Esophagus squamous epithelium (tissue), 5 donors: Measurements from ENCODE around the gene TMEM61. TPM values are rescaled to one million over a fixed set of nuclear protein-coding genes. Genes with fewer than 3 reads are reported as not detected.

Experiments
- DNase-seq: peaks from one replicate; lab custom pipeline; 2025; lab: John Stamatoyannopoulos, UW
- H3K27ac ChIP-seq, 4 donors: fragments of 200-600 bp; sonication (generic); one replicate each; pipeline ENCODE4 v1.5.1; 2016 to 2019; ENCODE audit warnings: mild to moderate bottlenecking in 1 of 4
- H3K27me3 ChIP-seq, 4 donors: fragments of 200-600 bp; sonication (generic); 1 replicate in 3 of 4; 2 replicates in 1 of 4; pipeline versions ENCODE4 v1.5.1 to v1.6.0; 2017 to 2021; ENCODE audit warnings: antibody characterized with exemption in 1 of 4
- H3K36me3 ChIP-seq, 3 donors: fragments of 200-600 bp; sonication (generic); one replicate each; pipeline ENCODE4 v1.5.1; 2016 to 2019
- H3K4me1 ChIP-seq, 3 donors: fragments of 200-600 bp; sonication (generic); one replicate each; pipeline ENCODE4 v1.5.1; 2017 to 2019
- H3K4me3 ChIP-seq, 4 donors: fragments of 200-600 bp; sonication (generic); 1 replicate in 3 of 4; 2 replicates in 1 of 4; pipeline ENCODE4 v1.5.1; 2016 to 2019; ENCODE audit warnings: mild to moderate bottlenecking in 2 of 4, moderate library complexity in 1 of 4
- H3K9me3 ChIP-seq, 3 donors: fragments of 200-600 bp; sonication (generic); one replicate each; pipeline ENCODE4 v1.5.1; 2016 to 2019
- POLR2A ChIP-seq, 4 donors: fragments of 450-650 bp; IDR thresholded peaks; one replicate each; pipeline ENCODE4 v1.6.1; 2017; ENCODE audit warnings: antibody characterized with exemption in 4 of 4, mild to moderate bottlenecking in 4 of 4, moderate library complexity in 3 of 4
- WGBS, 2 donors: methylation state at CpG; one replicate each; pipeline ENCODE4 v1.1.5; 2018; 5-methylcytosine and 5-hydroxymethylcytosine counted together
- intact Hi-C: fragments of 100-400 bp; cut with DNase I; formaldehyde crosslinking; loops from one replicate; pipeline ENCODE4 v1.15.0; 2022
- total RNA-seq, 4 donors: library from RNA; depleted of rRNA; stranded (reverse); fragments of >200 nt; gene quantifications; one replicate each; pipeline ENCODE4 v1.1.0, GENCODE V29; 2016
- TF ChIP-seq, protein P1 (sequence below), 6 experiments: fragments of 450-650 bp in 4 of 6; fragments of 200-600 bp in 2 of 6; sonication (generic) in 2 of 6; IDR thresholded peaks; one replicate each; pipeline ENCODE4 v1.5.1; 2016 to 2019; ENCODE audit warnings: antibody characterized with exemption in 6 of 6, mild to moderate bottlenecking in 4 of 6, moderate library complexity in 4 of 6
- donor health status: DM: yes; HTN: yes; CAD: no.

Gene TMEM61
- total RNA-seq, 4 donors from 2014 or later, result 0.95 to 2.3 (median 1.0) TPM; not detected in 1

DNA sequence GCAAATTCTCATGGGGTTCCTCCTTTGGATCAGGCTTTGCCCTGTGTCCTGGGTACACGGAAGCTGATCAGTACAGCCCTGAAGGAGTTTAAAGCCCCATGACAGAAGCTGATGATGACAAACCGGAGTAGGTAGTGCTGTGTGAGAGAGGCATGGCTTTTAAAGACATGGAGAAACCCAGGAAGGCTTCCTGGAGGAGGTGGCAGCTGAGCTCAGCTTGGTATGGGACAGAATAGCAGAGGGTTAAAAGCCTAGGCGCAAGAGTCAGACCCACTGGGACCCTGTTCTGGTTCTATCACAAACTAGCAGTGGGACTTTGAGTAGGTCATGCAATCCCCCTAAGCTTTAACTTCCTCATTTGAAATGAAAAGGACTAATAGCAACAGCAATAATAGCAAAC lies 6.1 kb downstream of the TMEM61 start:
- 76 to 83% methylated on average over 2 of the region's 3 CpGs for WGBS, 2 donors
- Histone ChIP-seq H3K27ac (no peak overlapping the region), H3K4me3 (no peak overlapping the region), H3K4me1 (peaks cover 0 to 4% (median 0%) of the 10 kb centered on the region in 3 donors), H3K36me3 (no peaks in the 10 kb centered on the region), H3K27me3 (peaks cover 0 to 13% (median 0%) of the 10 kb centered on the region in 4 donors), H3K9me3 (no peaks in the 10 kb centered on the region)
- intact Hi-C loops, result no loop called here
- no peak for DNase-seq
- TF ChIP-seq, protein P1, sequence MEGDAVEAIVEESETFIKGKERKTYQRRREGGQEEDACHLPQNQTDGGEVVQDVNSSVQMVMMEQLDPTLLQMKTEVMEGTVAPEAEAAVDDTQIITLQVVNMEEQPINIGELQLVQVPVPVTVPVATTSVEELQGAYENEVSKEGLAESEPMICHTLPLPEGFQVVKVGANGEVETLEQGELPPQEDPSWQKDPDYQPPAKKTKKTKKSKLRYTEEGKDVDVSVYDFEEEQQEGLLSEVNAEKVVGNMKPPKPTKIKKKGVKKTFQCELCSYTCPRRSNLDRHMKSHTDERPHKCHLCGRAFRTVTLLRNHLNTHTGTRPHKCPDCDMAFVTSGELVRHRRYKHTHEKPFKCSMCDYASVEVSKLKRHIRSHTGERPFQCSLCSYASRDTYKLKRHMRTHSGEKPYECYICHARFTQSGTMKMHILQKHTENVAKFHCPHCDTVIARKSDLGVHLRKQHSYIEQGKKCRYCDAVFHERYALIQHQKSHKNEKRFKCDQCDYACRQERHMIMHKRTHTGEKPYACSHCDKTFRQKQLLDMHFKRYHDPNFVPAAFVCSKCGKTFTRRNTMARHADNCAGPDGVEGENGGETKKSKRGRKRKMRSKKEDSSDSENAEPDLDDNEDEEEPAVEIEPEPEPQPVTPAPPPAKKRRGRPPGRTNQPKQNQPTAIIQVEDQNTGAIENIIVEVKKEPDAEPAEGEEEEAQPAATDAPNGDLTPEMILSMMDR (IDR thresholded peaks at IDR 0.05), result no peak
- no peak for TF ChIP-seq POLR2A (IDR thresholded peaks at IDR 0.05)

DNA sequence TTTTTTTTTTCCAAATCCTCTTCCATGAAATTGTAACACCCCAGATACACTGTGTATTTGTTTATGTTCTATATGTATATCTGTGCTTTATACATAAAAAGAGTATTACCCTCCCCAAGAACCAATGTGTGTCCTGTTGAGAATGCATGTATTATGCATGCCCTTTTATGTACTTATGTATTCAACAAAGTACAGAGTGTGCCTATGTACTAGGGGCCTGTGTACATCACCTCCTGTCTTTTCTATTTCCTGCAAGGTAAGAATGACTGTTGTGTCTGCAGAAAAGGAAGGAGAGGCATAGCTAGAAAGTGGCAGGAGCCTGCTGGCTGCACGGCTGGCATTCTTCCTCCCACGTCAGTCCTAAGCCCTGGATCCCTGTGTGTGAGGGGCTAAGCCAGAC lies 7.0 kb downstream of the TMEM61 start:
- Histone ChIP-seq H3K4me1 (no peaks in the 10 kb centered on the region), H3K27me3 (peaks cover 0 to 10% (median 0%) of the 10 kb centered on the region in 4 donors), H3K4me3 (no peak overlapping the region), H3K9me3 (no peaks in the 10 kb centered on the region), H3K27ac (no peak overlapping the region), H3K36me3 (no peaks in the 10 kb centered on the region)
- intact Hi-C loops, result no loop called here
- TF ChIP-seq, protein P1 (IDR thresholded peaks at IDR 0.05), result no peak
- TF ChIP-seq POLR2A (IDR thresholded peaks at IDR 0.05), result no peak
- WGBS, 2 donors, result 54 to 63% methylated on average over 2 of the region's 2 CpGs
- DNase-seq, result no peak

DNA sequence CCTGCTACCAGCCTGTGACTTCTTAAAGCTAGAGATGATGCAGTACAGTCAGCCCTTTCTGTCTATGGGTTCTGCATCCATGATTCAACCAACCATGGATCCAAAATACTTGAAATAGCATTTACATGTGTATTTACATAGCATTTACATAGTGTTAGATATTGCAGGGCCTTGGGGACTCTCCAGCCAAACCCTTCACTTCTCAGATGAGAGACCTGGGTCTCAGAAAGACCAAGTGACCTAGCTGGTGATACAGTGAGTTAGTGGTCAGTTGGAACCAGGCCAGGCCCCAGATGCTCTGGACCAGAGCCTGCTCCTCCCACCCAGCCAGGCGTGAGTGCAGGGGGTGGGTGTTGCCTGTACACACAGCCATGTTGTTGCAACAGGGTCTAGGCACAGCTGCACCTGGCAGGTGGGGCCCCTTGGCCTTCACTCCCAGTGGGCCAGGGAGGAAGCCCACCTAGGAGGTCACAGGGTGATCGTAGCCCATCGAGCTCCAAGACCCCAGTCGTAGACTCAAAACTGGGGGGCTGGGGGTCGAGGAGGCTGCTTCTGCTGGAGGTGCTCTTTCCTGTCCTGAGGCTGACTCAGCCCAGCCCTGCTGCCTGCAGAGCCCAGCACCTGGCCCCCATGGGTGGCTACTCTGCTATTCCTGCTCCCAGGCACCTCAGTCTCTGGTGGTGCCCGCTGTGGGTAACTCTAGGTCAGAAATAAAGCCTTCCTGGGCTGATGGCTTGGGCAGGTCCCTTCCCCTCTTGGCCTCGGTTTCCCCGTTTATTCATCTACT lies 7.7 kb downstream of the TMEM61 start:
- intact Hi-C loops, result no loop called here
- WGBS, 2 donors, result 72 to 73% methylated on average over 3 of the region's 8 CpGs
- Histone ChIP-seq H3K36me3 (no peaks in the 10 kb centered on the region), H3K27me3 (peaks cover 0 to 9% (median 0%) of the 10 kb centered on the region in 4 donors), H3K27ac (no peak overlapping the region), H3K9me3 (no peaks in the 10 kb centered on the region), H3K4me1 (no peaks in the 10 kb centered on the region), H3K4me3 (no peak overlapping the region)
- TF ChIP-seq POLR2A (IDR thresholded peaks at IDR 0.05), result no peak
- TF ChIP-seq, protein P1 (IDR thresholded peaks at IDR 0.05), result no peak
- DNase-seq, result no peak

DNA sequence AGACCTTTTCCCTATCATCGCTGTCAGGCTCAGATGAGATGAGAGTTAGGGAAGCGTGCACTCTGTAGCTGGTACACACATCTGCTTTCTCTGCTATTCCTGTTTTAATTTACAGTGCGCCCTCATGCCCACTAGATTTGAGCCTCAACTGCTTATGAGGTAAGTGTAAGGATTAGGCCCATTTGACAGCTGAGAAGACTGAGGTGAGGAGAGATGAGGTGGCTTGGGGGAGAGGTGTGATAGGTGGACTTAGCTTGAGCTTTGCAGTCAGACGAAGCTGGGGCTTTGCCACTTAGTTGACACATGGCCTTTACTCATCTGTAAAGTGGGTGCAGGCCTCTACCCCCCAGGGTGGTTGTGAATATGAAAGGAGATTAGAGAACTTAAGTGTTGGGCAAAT lies 8.5 kb downstream of the TMEM61 start:
- no peak for TF ChIP-seq POLR2A (IDR thresholded peaks at IDR 0.05)
- TF ChIP-seq, protein P1 (IDR thresholded peaks at IDR 0.05), result no peak
- Histone ChIP-seq H3K4me1 (no peaks in the 10 kb centered on the region), H3K9me3 (no peaks in the 10 kb centered on the region), H3K4me3 (no peak overlapping the region), H3K36me3 (no peaks in the 10 kb centered on the region), H3K27me3 (peaks cover 0 to 5% (median 0%) of the 10 kb centered on the region in 4 donors), H3K27ac (peak overlapping the region in 1 of 4 donors; percentile 27)
- WGBS, 2 donors, result 92 to 96% methylated on average over 4 of the region's 4 CpGs
- intact Hi-C loops, result no loop called here
- DNase-seq, result no peak

DNA sequence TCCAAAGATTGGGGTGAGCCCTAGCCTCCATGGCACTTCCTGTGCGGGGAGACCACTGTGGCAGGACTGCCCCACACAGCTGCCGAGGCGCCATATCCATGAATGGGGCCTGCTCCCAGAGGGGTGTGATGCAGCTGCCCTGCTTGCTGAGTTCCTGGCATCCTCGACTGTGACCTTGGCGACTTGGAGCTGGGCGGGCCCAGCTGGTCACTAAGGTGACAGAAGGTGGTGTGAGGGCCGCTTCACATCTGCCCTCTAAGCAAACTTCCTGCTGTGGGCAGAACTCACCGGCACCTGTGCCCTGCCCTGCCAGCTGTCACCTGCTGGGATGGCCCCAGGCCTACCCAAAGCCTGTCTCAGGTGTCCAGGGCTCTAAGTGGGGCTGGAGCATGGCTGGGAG lies 9.0 kb downstream of the TMEM61 start:
- Histone ChIP-seq H3K36me3 (no peaks in the 10 kb centered on the region), H3K27me3 (peaks cover 0 to 5% (median 0%) of the 10 kb centered on the region in 4 donors), H3K4me1 (no peaks in the 10 kb centered on the region), H3K27ac (peak overlapping the region in 2 of 4 donors; percentile 27 to 32), H3K9me3 (no peaks in the 10 kb centered on the region), H3K4me3 (no peak overlapping the region)
- 75 to 82% methylated on average over 3 to 4 of the region's 8 CpGs for WGBS, 2 donors
- DNase-seq, result no peak
- intact Hi-C loops, result no loop called here
- no peak for TF ChIP-seq POLR2A (IDR thresholded peaks at IDR 0.05)
- TF ChIP-seq, protein P1 (IDR thresholded peaks at IDR 0.05), result no peak
